Hepatocyte (in vitro differentiated cells): Measurements from ENCODE around the gene ARHGAP6.

Source experiments
- EZH2 ChIP-seq: fragments of 200-600 bp; sonication (generic); IDR thresholded peaks from 2 replicates; pipeline ENCODE4 v1.6.1; 2016; ENCODE audit warnings: antibody characterized with exemption, mild to moderate bottlenecking, borderline replicate concordance
- TF ChIP-seq, protein P1 (sequence below): fragments of 200-600 bp; sonication (generic); IDR thresholded peaks from 2 replicates; pipeline ENCODE4 v1.5.1; 2016; ENCODE audit warnings: antibody characterized with exemption, mild to moderate bottlenecking; ENCODE audit not compliant: poor library complexity

DNA sequence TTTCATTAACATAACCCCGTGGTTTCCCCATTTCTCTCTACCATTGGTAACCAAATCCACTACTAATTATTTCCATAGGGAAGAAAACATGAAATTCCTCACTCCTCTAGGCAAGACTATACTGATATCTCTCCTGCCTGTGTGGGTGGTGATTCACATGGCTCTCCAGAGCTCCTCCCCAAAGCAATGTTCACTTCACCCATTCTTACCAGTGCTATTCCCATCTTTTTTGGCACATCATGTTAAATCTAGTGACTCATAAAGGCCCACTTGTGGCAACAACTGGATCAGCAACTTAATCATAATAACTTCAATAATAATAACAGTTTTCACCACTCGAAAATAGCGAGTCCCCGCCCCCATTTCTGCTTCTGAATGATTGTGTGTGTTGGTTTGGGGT is 560.6 kb downstream of the ARHGAP6 start:
- TF ChIP-seq, protein P1, sequence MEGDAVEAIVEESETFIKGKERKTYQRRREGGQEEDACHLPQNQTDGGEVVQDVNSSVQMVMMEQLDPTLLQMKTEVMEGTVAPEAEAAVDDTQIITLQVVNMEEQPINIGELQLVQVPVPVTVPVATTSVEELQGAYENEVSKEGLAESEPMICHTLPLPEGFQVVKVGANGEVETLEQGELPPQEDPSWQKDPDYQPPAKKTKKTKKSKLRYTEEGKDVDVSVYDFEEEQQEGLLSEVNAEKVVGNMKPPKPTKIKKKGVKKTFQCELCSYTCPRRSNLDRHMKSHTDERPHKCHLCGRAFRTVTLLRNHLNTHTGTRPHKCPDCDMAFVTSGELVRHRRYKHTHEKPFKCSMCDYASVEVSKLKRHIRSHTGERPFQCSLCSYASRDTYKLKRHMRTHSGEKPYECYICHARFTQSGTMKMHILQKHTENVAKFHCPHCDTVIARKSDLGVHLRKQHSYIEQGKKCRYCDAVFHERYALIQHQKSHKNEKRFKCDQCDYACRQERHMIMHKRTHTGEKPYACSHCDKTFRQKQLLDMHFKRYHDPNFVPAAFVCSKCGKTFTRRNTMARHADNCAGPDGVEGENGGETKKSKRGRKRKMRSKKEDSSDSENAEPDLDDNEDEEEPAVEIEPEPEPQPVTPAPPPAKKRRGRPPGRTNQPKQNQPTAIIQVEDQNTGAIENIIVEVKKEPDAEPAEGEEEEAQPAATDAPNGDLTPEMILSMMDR = no peak
- TF ChIP-seq EZH2 = no peak
